Right renal pelvis (tissue), 4 donors: ENCODE data around the gene CCL19. TPM values are rescaled to one million over a fixed set of nuclear protein-coding genes. Genes with fewer than 3 reads are reported as not detected.
"Not testable (repeated sequence)": the region's sequence is repeated elsewhere in the genome, so short reads cannot be mapped to it uniquely, and the experiment has no call there.

Experiments used
- DNase-seq, 4 donors: peaks; one replicate each; pipeline ENCODE4 v3.0.0-alpha.2; 2013; ENCODE audit warnings: low read depth in 4 of 4, low spot score in 3 of 4, missing footprints in 1 of 4
- polyA plus RNA-seq, 4 donors: library from polyadenylated mRNA; unstranded; fragments of 120-200 nt; gene quantifications; one replicate each; pipeline ENCODE4 v1.2.1, GENCODE V29; 2013; ENCODE audit not compliant: insufficient read length in 4 of 4

Gene CCL19
- 1 to 10 TPM in 1 of 4 donors, not detected in 3; 1.6 TPM for polyA plus RNA-seq

GRCh38 chr9:34690983-34691935, at the start of gene CCL19:
Gene CCL19, minus strand, starts transcription at chr9:34691276. Its CDS starts 137 bp downstream, at chr9:34691139.
- DNase-seq = no peak

- not testable (repeated sequence) for DNase-seq
Measured at GRCh38 chr9:34740176-34740575, 49.1 kb upstream of the CCL19 start.

DNA sequence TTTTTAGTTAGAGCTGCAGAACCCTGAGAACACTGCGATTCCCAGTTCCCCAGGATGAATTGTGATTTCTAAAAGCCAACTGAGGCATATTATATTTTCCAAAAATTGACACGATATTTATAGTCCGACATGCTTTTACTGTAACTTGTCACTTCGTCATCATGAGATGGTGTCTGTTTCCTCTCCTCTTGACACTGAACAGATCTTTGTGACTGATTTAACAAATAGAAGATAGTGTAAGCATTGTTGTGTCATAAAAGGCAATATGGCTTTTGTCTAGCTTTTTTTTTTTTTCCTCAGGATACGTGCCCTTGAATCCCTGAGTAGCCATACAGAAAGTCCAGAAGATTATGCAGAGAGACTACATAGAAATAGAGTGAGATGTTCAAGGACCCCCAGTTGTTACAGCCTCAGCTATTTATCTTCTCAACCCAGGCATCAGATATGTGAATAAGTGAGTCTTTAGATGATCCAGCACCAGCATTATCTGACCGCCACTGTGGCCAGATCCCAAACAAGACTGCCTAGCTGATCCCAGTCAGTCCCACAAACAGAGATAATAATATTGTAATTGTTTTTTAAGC, 46.7 kb upstream of the CCL19 start:
- DNase-seq = no peak

- DNase-seq = no peak
Measured at GRCh38 chr9:34734720-34735119, 43.6 kb upstream of the CCL19 start.

GRCh38 chr9:34732886-34733285, 41.8 kb upstream of the CCL19 start:
- no peak for DNase-seq

DNA sequence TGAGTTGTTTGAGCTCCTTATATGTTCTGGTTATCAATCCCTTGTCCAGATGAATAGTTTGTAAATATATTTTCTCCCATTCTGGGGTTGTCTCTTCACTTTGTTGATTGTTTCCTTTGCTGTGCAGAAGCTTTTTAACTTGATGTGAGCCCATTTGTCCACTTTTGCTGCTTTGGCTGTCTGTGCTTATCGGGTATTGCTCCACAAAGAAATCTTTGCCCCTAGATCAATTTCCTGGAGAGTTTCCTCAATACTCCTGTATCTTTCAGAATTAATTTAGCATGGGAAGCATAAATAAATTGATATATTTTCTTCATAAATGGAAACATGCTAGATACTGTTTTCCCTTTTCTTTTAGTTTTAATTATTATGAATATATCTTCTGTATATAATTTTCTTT, 41.4 kb upstream of the CCL19 start:
- no peak for DNase-seq

GRCh38 chr9:34723141-34723540, 32.1 kb upstream of the CCL19 start:
- DNase-seq = no peak

GRCh38 chr9:34719769-34720025, 28.6 kb upstream of the CCL19 start:
- DNase-seq = not testable (repeated sequence)

GRCh38 chr9:34719021-34719768, 28.1 kb upstream of the CCL19 start:
- DNase-seq = no peak

GRCh38 chr9:34717996-34718614, 27.0 kb upstream of the CCL19 start:
- DNase-seq = no peak

DNA sequence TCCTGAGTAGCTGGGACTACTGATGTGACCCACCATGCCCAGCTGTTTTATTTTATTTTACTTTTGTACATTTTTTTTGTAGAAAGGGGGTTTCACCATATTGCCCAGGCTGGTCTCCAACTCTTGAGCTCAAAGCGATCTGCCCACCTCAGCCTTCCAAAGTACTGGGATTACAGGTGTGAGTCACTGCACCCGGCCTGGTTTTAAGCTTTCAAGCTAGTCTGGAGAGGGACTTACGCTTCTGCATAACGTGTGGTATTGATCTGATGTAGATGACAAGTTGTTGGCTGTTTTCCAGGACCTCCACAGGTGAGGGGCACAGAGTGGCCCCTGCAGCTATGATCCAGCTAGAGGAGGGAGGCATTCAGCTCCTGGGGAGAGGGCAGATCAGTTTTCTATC, 25.6 kb upstream of the CCL19 start:
- no peak for DNase-seq

DNA sequence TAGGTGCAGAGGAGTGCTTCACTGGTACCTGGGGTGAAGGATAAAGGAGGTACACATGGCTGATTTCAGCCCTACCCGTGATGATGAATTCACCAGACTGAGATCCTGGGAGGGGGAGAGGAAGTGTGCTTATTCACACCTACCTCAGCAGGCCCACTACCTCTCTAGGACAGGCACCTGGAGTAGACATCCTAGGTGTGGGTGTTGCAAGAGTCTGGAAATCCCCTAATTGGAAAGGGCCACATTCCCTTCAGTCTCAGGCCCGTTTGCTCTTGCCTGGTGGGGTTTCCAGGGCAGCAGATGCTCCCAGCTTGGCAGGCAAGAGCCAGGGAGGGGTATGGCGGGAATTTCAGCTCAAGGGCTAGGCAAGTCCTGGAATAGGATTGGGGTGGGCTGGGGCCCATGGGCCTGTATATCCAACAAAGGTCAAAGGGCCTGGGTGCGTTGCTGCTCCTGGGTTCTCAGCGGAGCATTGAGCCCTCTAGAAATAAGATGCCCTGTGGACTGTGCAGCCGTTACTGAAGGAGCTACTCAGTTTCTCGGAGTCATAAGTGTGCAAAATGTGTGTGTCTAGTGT, 24.7 kb upstream of the CCL19 start:
- no peak for DNase-seq

GRCh38 chr9:34714007-34714406, 22.9 kb upstream of the CCL19 start:
- DNase-seq = no peak

DNA sequence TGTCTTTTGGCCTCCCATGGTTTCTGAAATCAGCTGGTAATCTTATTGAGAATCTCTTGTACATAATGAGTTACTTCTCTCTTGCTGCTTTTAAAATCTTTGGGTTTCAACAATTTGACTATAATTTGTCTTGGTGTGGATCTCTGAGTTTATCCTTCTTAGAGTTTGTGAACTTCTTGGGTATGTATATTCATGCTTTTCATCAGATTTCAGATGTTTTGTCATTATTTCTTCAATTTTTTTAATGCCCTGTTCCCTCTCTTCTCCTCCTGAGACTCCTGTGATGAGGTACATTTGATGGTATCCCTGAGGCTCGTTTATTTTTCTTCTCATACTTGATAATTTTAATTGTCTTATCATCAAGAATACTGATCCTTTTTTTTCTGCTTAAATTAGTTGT, 21.1 kb upstream of the CCL19 start:
- no peak for DNase-seq

DNA sequence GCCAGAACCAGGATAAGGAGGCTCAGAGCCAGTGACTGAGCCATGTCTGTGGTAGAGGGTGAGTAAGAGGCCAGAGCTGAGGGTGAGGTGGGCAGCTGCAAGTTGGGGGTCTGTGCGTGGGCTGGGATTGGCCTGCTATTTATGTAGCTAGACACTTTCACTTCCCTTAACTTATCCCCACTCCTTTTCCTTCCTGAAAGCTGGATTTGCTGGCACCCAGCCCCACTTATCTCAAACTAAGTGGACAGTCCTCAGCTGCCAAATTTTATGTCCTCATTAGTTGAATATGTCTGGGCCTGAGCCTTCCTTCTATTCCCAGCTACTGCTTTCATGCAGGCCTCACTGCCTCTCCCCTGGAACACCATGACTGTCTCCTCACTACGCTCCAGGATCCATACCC, 18.9 kb upstream of the CCL19 start, which contains the start of gene CCL21:
CCL21 (minus strand) TSS at position 114 of the 400 bp plus-strand sequence; CDS start at position 44, 70 bp downstream.
- DNase-seq = peak in 1 of 4 donors; percentile 33

DNA sequence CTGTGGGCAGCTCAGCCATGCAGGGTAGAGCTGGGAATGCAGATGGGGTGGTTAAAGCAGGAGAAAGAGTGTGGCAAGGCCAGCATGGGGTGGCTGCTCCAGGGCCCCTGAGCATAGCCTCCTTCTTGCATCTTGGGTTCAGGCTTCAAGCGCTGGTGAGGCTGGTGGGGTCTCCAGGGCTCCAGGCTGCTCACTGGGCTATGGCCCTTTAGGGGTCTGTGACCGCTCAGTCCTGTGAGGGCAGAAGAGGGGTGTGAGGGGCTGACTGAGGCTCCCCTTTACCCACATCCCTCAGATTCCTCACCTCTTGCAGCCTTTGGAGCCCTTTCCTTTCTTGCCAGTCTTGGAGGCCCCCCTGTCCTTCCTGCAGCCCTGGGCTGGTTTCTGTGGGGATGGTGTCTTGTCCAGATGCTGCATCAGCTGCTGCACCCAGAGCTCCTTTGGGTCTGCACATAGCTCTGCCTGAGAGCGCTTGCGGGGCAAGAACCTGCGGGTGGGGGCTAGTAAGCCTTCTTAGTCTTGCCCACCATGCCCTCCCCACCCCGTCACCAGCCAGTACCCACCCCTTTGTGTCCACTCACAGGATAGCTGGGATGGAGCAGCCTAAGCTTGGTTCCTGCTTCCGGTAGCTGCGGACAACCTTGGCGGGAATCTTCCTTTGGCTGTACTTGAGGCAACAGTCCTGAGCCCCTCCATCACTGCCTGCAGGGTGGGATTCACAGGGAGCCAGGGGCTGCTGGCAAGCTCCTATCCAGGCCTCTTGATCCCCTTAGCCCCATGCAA, 18.3 kb upstream of the CCL19 start:
- DNase-seq = no peak

DNA sequence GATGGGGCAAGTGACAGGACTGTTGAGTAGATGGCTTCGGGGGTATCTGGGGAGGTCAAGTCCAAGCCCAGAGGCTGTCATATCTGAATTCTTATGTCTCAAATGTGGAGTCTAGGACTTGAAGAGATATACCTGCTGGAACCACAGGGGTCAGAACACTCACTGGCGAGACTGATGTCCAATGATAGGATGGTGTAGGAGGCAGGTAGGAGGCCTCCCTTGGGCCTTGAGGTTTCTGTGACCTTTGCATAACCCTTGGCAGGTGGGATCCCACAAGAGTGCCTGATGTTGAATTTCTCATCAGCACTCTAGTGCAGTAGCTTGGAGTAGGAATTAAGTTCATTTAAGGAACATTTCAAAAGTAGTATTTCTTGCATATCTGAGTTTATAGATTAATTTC, 16.1 kb upstream of the CCL19 start:
- DNase-seq = no peak

DNA sequence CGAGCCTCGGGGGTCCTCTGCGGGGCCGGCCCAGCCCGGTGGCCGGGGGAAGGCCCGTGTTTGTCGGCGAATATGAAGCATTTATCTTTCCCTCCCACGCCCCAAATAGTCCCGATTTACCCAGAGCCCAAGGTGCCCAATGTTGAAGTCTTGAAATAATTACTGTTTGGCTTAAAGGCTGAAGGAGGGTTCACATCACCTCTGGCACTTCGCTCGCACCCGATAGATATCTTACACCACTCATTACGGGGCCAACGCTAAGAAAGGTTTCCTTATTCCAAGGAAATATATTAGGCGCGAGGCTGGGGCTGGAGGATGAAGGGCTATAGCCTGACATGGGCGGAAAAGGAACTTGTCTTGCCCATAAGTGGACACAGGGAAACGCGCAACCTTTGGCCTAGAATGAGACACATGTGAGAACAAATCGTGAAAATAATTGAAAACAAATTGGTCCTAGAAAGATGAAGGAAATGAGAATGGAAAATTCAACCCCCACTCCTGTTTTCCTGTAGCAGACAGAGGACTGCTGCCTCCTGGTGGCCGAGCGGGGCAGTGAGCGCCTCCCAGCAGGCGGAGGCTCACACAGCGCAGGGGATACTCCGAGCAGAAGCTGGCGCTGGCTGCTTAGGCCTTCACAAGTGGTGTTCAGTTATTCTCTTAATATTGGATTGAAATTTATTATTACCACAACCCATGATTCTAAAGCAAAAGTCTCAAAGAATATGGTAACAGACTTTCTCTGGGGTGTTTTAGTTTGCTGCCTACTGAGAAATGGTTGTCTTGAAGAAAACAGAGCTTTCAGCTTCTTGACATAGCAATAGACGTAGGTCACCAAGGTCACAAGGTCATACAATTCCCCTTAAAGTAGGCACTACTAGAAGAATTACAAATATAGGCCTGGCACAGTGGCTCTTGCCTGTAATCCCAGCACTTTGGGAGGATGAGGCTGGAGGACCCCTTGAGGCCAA, 11.0 kb upstream of the CCL19 start:
- DNase-seq = peak; percentile 61 to 74 (median 63)
